Ovary (tissue), 9 donors: Measurements from ENCODE around the gene GCC1. TPM values are rescaled to one million over a fixed set of nuclear protein-coding genes. Genes with fewer than 3 reads are reported as not detected.

Experiments used
- DNase-seq, 5 donors: peaks; one replicate each; pipeline ENCODE4 v3.0.0-alpha.2; 2019 to 2020
- H3K27ac ChIP-seq, 2 donors: fragments of 200-600 bp; one replicate each; pipeline versions ENCODE4 v1.5.1 to v1.8.0; 2019 to 2022
- H3K27me3 ChIP-seq: fragments of 200-600 bp; one replicate; pipeline ENCODE4 v1.8.0; 2022
- H3K36me3 ChIP-seq: fragments of 200-600 bp; sonication (generic); one replicate; pipeline ENCODE4 v1.5.1; 2019
- H3K4me1 ChIP-seq: one replicate; pipeline ENCODE4 v1.8.1; 2013; ENCODE audit warnings: mild to moderate bottlenecking, moderate library complexity; ENCODE audit not compliant: insufficient read depth
- H3K4me3 ChIP-seq: fragments of 200-600 bp; sonication (generic); one replicate; pipeline ENCODE4 v1.5.1; 2017
- H3K9me3 ChIP-seq, 2 donors: fragments of 200-600 bp in 1 of 2; sonication (generic) in 1 of 2; one replicate each; pipeline versions ENCODE4 v1.5.1 to v1.8.1; 2013 to 2019; ENCODE audit warnings: mild to moderate bottlenecking in 1 of 2, moderate library complexity in 1 of 2
- CTCF ChIP-seq, 3 donors: fragments of 450-650 bp in 2 of 3; fragments of 200-600 bp in 1 of 3; IDR thresholded peaks; one replicate each; pipeline versions ENCODE4 v1.5.1 to v1.8.0; 2016 to 2022; ENCODE audit warnings: antibody characterized with exemption in 3 of 3, mild to moderate bottlenecking in 1 of 3
- EP300 ChIP-seq: sonication (generic); formaldehyde crosslinking; IDR thresholded peaks from one replicate; pipeline ENCODE4 v1.6.1; 2017; ENCODE audit warnings: antibody characterized with exemption
- POLR2A ChIP-seq: fragments of 450-650 bp; IDR thresholded peaks from one replicate; pipeline ENCODE4 v1.6.1; 2017; ENCODE audit warnings: antibody characterized with exemption, mild to moderate bottlenecking, moderate library complexity
- WGBS, 3 donors: extraction: QIAGEN DNeasy Blood & Tissue Kit in 1 of 3; methylation state at CpG; one replicate each; pipeline versions ENCODE4 v1.1.5 to v1.1.7; 2013 to 2017; 5-methylcytosine and 5-hydroxymethylcytosine counted together
- intact Hi-C, 4 donors: fragments of 100-400 bp; cut with DNase I; formaldehyde crosslinking; loops; one replicate each; pipeline versions ENCODE4 v1.11.0 to v1.15.1; 2022 to 2023
- polyA plus RNA-seq, 2 donors: library from polyadenylated mRNA; stranded (reverse); fragments of 200-250 nt in 1 of 2; fragments of 350-450 nt in 1 of 2; fragmentation: Illumina TruSeq in 1 of 2; extraction: RNeasy Lipid Tissue Mini Kit (QIAGEN cat#74804) in 1 of 2; gene quantifications; one replicate each; pipeline ENCODE4 v1.2.3, GENCODE V29; 2013 to 2014
- total RNA-seq, 7 donors: library from RNA; depleted of rRNA in 2 of 7; stranded (reverse); fragments of >200 nt in 2 of 7; fragmentation: NEBNext Ultra II Directional in 3 of 7; extraction: Animal tissue kit (Norgen Biotek cat#: 25700) in 3 of 7; gene quantifications; one replicate each; pipeline versions ENCODE4 v1.1.0 to v1.2.4, GENCODE V29; 2016 to 2023
- donor health status: DM: no; HTN: no; CAD: no; lungs with moderate emphysema.
- donor health status: DM: no; HTN: no; CAD: no.
- donor health status: Bipolar disorder and iron deficiency.
- donor health status: DM: yes; HTN: yes; CAD: no.
- donor health status: DM: no; HTN: no; CAD: no.
- donor health status: DM: yes; HTN: yes; CAD: no.

The GCC1 gene
- total and polyA plus RNA-seq, 9 donors = 7.8 to 21.1 (median 13.0) TPM

- TF ChIP-seq POLR2A (no peak), CTCF (IDR thresholded peaks at IDR 0.05) (no peak), EP300 (no peak)
- no peak overlapping the region for H3K4me3 ChIP-seq
- intact Hi-C loops = no loop called here
- no peaks in the 10 kb centered on the region for H3K4me1 ChIP-seq
- H3K27me3 ChIP-seq = no peaks in the 10 kb centered on the region
- WGBS, 3 donors = 69 to 80% (median 79%) methylated on average over 3 of the region's 3 CpGs
- no peaks in the 10 kb centered on the region for H3K36me3 ChIP-seq
- DNase-seq = no peak
- H3K27ac ChIP-seq = no peak overlapping the region
- H3K9me3 ChIP-seq = no peaks in the 10 kb centered on the region
Observed at GRCh38 chr7:127566242-127566641, 19.2 kb downstream of the GCC1 start.

DNA sequence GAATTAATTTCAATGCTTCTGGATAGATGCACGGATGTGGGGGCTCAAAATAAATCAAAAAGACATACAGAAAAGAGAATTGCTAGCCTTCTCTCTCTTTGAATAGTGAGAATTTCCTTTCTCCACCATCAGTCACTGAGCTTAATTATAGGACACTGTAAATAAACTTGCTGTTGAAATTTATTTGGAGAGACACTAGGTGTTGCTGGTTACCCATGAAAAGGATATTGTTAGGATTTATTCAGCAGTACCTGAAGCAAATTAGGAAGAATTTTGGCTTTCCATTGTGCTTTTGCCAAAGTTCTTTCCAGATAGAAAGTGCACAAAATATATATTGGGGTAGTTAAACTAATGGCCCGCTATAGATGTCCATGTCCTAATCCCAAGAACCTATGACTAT, 27.6 kb downstream of the GCC1 start:
- H3K9me3 ChIP-seq = peaks cover 0 to 4% of the 10 kb centered on the region in 2 donors
- 55 to 75% (median 64%) methylated on average over 2 of the region's 2 CpGs for WGBS, 3 donors
- H3K36me3 ChIP-seq = no peaks in the 10 kb centered on the region

DNA sequence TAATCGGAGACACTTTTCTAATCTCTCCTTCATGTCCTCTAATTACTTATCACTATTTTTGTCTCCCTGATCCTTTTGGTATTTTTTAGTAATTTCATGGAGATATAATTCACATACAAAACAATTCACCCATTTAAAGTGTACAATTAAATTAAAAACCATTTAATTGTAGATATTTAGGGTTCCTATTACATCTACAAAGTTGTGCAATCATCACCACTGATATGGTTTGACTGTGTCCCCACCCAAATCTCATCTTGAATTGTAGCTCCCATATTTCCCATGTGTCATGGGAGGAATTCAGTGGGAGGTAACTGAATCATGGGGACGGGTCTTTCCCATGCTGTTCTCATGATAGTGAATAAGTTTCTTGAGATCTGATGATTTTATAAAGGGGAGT, 29.0 kb downstream of the GCC1 start:
- WGBS, 3 donors = 74 to 79% (median 76%) methylated on average over 2 of the region's 2 CpGs
- no peaks in the 10 kb centered on the region for H3K4me1 ChIP-seq
- no peak for TF ChIP-seq POLR2A
- no peak for TF ChIP-seq EP300
- no peak for TF ChIP-seq CTCF (IDR thresholded peaks at IDR 0.05)

More for the DNA sequence above, 27.6 kb downstream of the GCC1 start:
- Histone ChIP-seq H3K27ac (no peak overlapping the region), H3K4me3 (no peak overlapping the region), H3K27me3 (no peaks in the 10 kb centered on the region), H3K4me1 (no peaks in the 10 kb centered on the region)
- no peak for DNase-seq
- intact Hi-C loops = no loop called here
- TF ChIP-seq CTCF (IDR thresholded peaks at IDR 0.05) (no peak), EP300 (no peak), POLR2A (no peak)

GRCh38 chr7:127551941-127552340, 33.5 kb downstream of the GCC1 start:
- DNase-seq = no peak
- no peaks in the 10 kb centered on the region for H3K4me1 ChIP-seq
- H3K27me3 ChIP-seq = no peaks in the 10 kb centered on the region
- no peaks in the 10 kb centered on the region for H3K36me3 ChIP-seq
- no peak overlapping the region for H3K4me3 ChIP-seq
- TF ChIP-seq CTCF (IDR thresholded peaks at IDR 0.05) = no peak
- TF ChIP-seq POLR2A = no peak
- TF ChIP-seq EP300 = no peak
- no peak overlapping the region for H3K27ac ChIP-seq
- peaks cover 0 to 4% of the 10 kb centered on the region in 2 donors for H3K9me3 ChIP-seq
- WGBS, 3 donors = 68 to 79% (median 74%) methylated on average over 4 of the region's 4 CpGs
- intact Hi-C loops = no loop called here

More for the DNA sequence above, 29.0 kb downstream of the GCC1 start:
- peaks cover 0 to 4% of the 10 kb centered on the region in 2 donors for H3K9me3 ChIP-seq
- no peaks in the 10 kb centered on the region for H3K27me3 ChIP-seq
- H3K4me3 ChIP-seq = no peak overlapping the region
- intact Hi-C loops = no loop called here
- DNase-seq = no peak
- H3K36me3 ChIP-seq = no peaks in the 10 kb centered on the region
- no peak overlapping the region for H3K27ac ChIP-seq
